HG02798 (cell line): ENCODE measurements around the gene TMCO2.
"Not testable (repeated sequence)": the region's sequence is repeated elsewhere in the genome, so short reads cannot be mapped to it uniquely, and the experiment has no call there.

Experiments used
- ATAC-seq: cut with Tn5 transposase; IDR thresholded peaks from one replicate; pipeline ENCODE4 v1.9.1; 2021; ENCODE audit warnings: mild to moderate bottlenecking; ENCODE audit not compliant: unreplicated experiment, poor library complexity

Gene TMCO2

DNA sequence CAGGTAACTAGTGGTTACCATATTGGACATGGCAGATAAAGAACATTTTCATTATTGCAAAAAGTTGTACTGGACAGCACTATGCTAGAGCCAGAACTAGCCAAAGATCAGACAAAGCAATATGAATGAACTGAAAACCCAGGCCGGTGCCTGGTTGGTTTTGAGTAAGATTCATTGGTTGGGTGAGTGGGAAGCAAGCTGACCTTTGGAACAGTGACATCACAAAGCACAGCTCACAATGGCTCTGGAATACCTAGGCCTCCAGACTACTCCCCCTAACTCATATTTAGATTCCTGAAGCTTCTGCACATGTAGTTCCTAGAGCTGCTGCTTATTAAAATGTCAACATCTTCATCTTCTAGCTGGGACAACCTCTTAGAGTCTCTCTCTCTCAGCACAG, at the start of gene TMCO2:
Gene TMCO2 (plus strand): TSS at position 283 of the 400 bp plus-strand sequence. CDS start 57 bp downstream, at position 340.
- no peak for ATAC-seq

- no peak for ATAC-seq
Observed at GRCh38 chr1:40199126-40199525, 48.6 kb upstream of the TMCO2 start.

DNA sequence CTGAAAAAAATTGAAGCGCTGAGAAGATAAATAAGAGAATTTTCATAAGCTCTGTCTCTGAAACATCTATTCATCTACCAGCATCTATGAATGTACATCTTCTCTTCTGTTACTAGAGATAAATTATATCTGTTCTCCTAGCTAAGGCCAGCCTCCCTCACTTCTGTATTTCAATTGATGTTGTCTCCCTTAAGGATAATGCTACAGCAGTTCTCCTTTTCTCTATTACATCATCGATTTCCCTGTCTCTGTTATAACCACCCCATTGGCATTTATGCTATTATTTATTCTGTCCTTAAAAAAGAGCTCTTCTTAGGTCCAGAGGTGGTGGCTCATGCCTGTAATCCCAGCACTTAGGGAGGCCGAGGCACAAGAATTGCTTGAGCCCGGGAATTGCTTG, 42.9 kb upstream of the TMCO2 start:
- no peak for ATAC-seq

DNA sequence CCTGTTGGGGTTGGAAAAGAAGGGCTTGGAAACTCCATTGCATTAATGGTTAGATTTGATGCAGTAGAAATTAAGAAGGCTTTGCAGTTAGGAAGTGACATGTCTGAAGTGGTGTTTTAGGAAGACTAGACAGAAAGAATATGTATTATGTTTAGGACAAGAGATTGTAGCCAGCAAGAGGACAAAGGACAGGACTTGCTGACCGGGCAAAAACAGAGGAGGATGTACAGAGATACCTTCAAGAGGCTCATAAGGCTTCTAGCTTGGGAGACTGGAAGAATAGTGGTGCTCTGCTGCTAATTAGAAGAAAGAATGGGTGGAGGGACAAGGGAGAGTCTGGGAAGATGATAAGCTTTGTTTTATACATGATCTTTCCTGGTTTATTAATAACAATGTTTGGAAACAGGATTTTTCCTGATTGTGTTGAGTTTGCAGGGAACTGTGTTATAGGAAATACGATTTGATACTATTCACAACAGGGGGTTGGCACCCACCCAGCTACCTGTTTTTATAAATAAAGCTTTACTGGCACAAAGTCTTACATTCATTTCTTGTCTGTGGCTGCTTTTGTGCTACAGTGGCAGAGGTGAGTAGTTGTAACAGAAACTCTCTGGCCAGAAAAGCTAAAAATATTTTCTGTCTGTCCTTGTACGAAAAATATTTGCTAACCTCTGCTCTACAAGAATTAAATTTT, 37.1 kb upstream of the TMCO2 start:
- no peak for ATAC-seq

- ATAC-seq, result no peak
Observed at GRCh38 chr1:40218333-40218732, 29.4 kb upstream of the TMCO2 start.

- ATAC-seq, result not testable (repeated sequence)
Observed at GRCh38 chr1:40221471-40221905, 26.2 kb upstream of the TMCO2 start.

DNA sequence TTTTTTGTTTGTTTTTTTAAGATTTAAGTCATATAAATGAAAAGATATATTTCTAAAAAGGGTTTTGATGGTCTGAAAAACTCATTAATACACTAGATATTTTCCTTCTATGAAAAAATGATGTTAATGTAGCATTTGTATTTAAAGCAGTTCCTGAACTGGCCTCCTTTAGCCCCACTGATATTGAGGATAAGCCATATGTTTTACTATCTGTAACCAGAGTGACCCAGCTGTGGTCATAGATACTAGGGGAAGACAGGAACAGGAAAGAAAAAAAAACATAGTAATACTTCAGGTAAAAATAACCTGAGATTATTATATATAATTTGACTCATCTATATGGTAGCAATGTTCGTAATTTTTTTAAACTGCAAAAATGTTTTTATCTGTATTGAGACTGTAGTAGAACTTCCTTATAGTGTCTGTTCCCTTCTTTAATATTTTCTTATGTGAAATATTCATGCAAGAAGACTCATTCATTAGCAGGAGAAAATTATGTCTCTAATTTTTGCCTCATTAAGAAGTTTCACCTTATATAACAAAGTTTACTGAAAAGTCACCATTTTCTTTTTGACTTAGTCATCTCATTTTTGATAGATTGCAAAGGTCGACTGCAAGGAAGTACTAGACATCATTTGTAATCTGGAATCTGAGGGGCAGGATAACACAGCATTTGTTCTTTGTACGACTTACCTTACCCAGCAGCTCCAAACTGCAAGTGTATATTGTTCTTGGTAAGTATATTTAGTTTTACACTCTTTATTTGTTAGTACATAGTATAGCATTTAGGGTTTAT, 25.6 kb upstream of the TMCO2 start:
- ATAC-seq, result no peak

- ATAC-seq, result no peak
Observed at GRCh38 chr1:40224040-40224439, 23.7 kb upstream of the TMCO2 start.

DNA sequence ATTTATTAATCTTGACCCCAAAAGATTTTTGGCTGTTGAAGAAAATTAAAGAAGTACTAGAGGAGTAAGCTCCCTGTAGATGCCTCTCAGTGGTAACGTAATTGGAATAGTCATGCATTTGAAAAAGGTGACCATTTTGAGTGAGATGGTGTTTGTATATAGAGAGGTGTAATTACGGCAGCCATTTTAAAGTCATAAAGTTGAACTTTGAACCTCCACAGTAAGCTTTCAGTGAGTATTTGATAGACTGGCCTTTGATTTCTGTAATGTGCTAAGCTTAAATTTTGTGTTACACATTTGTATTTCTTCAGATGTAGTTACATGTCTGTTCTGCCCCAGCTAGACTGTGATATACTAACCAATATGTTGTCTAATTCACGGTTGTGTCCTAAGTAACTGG, 21.5 kb upstream of the TMCO2 start:
- no peak for ATAC-seq

DNA sequence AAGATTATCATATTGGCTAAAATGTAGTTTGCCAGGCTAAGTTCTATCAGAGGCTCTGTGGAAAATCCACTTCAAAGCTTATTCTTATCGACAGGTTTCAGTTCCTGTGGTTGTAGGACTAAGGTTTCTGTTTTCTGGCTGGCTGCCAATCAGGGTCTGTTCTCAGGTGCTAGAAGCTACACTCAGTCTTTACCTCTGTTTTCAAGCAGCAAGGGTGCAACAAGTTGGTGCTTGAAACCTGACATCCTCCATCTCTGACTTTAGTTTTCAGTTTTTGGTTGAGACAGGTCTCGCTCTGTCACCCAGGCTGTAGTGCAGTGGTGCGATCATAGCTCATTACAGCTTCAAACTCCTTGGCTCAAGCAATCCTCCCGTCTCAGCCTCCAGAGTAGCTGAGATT, 15.3 kb upstream of the TMCO2 start:
- ATAC-seq, result peak; percentile 88

DNA sequence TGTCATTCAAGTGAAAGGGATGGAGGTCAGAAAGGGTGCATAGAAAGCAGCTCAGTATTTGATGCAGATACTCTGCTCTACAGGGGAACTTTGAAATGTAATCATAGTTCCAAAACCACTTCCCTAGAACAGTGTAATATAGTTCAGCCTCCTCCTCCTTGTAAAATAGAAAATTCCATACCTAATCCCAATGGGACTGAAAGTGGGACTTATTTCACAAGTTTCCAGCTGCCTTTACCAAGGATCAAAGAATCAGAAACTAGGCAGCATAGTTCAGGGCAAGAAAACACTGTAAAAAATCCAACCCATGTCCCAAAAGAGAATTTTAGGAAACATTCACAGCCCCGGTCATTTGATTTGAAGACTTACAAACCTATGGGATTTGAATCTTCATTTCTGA, 8.1 kb upstream of the TMCO2 start:
- ATAC-seq, result no peak

DNA sequence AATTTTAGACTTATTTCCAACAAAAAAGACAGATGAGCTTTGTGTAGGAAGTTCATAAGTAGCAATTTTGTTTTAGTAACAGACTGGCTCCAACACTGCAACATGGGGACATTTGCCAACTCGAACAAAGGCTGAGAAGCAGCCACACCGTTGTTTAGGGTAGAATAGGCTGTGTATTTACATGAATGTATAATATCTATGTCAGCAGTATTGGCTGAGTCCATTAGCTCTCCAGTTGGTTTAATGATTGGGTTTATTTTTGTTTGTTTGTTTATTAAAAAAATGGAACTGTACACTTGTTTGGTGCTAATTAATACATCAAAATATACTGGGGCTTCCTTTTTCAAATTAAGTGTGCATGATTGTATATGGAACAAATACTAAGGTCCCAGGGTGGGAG, 7.3 kb upstream of the TMCO2 start:
- no peak for ATAC-seq

- ATAC-seq, result no peak
Observed at GRCh38 chr1:40241362-40241761, 6.4 kb upstream of the TMCO2 start.

DNA sequence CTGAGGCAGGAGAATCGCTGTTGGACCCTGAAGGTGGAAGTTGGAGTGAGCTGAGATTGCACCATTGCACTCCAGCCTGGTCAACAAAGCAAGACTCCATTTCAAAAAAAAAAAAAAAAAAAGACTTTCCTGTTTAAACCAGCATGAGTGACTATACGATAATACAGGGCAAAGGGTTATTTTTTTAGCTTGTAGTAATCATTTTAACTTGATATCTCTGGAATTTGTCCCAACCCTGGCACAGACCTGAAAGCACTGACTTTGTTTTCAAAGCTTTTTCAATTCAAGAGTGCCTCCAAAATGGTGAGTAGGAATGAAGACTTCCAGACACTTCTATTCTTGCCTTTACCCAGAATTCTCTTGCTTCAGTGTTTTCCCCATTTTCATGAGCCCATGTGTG, 4.4 kb upstream of the TMCO2 start:
- no peak for ATAC-seq

DNA sequence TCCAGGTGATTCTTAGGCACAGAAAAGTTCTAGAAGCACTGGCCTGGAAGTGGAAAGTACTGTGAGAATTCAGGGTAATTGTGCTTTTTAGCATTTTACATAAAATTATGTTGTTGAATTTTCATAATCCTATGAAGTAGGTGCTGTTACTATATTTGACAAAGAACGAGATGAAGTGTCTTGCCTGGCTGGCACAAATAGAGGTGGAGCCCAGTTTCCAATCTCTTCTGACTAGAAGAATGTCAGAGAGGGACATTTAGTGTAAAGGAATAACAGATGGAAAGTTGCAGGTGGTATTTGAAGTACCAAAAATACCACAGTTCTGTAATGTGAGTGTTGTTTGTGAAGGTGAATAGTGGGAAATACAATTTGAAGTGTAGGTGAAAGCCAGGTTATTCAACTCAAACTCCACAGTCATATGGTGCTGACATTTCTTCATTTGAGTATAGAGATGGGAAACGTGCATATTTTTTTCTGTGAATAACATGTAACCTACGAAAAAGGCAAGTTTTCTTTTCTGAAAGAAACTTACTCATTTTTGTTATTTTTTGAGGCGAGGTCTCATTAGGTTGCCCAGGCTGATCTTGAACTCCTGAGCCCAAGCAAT, 3.5 kb upstream of the TMCO2 start:
- no peak for ATAC-seq

- ATAC-seq, result no peak
Observed at GRCh38 chr1:40245686-40246085, 2.1 kb upstream of the TMCO2 start.

- ATAC-seq, result no peak
Observed at GRCh38 chr1:40248412-40248811, 675 bp downstream of the TMCO2 start.

DNA sequence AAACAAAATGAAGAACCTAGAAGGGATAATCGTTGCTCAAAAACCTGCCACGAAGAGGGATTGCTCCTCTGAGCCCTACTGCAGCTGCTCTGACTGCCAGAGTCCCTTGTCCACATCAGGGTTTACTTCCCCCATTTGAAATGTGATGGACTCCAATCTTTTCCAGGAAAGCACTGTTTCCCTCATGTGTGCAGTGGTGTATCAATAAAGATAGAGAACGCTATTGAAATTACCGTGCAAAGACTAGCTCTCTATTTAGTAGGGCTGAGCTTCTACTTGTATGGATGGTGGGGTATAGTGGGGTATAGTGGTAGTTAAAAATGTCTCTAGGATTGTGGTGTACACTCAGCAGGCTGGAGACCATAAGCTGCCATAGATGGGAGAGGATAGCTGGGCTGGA, 3.7 kb downstream of the TMCO2 start:
- no peak for ATAC-seq

- no peak for ATAC-seq
Observed at GRCh38 chr1:40252601-40253000, 4.9 kb downstream of the TMCO2 start.

- ATAC-seq, result no peak
Observed at GRCh38 chr1:40255231-40255630, 7.5 kb downstream of the TMCO2 start.

DNA sequence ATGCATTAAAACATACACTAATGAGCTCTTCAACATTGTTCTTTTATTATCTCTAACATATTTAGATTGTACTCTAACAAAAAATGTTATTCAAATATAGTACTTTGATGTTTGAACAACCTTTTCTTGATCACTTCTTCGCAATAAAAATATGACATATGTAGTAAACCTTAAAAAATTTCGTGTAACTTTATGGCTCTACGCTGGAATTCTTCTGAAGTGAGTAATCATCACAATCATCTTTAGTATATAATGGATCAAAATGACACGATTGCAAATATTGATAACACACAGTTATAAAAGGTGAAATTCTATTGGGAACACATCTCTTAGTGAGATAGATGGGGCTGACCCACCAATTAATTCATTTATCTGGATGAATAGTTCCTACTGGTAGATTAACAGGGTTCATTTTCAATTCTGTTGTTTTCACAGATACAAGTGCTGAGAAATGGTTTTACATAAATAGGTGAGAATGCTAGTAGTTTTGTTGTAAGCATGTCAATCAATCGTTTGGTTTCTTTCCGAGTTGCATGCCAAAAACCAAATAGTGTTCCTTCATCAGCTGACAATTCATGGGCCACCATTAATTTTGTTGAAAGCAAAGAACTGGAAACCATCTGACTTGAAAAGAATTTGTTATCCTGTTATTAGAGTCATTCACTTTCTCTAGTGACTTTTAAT, 8.8 kb downstream of the TMCO2 start:
- no peak for ATAC-seq
